ENCODE measurements around the gene TBC1D30. TPM values are rescaled to one million over a fixed set of nuclear protein-coding genes. Genes with fewer than 3 reads are reported as not detected.

TBC1D30 gene
- polyA plus RNA-seq, 3 donors, result 4.5 to 6.0 (median 4.9) TPM

- DNase-seq (ENCODE audit: low read depth in 3 of 3, low spot score in 2 of 3), result no peak
Measured at GRCh38 chr12:64903479-64904152, 79.2 kb downstream of the TBC1D30 start.

- no peak for DNase-seq (ENCODE audit: low read depth in 3 of 3, low spot score in 2 of 3)
Measured at GRCh38 chr12:64907097-64907496, 82.7 kb downstream of the TBC1D30 start.

DNA sequence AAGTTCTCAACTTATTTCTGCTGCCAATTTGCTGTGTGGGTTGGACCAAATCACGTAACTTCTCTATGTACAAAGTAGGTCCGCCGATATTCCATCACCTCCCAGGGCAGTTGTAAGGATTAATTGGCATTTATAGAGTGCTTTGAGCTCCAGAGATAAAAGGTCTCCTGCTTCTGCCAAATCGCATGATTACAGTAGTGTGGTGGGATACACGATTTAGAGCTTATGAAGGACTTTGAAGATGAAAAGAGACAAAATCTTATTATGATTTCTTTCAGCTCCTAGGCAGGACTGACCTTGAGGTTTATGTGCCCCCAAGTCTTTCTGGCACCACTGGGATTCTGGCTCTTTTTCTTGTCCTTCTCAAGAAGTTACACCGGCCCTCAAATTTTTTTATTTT lies 84.7 kb downstream of the TBC1D30 start:
- no peak for DNase-seq (ENCODE audit: low read depth in 3 of 3, low spot score in 2 of 3)

- no peak for DNase-seq (ENCODE audit: low read depth in 3 of 3, low spot score in 2 of 3)
Measured at GRCh38 chr12:64911081-64911480, 86.6 kb downstream of the TBC1D30 start.

DNA sequence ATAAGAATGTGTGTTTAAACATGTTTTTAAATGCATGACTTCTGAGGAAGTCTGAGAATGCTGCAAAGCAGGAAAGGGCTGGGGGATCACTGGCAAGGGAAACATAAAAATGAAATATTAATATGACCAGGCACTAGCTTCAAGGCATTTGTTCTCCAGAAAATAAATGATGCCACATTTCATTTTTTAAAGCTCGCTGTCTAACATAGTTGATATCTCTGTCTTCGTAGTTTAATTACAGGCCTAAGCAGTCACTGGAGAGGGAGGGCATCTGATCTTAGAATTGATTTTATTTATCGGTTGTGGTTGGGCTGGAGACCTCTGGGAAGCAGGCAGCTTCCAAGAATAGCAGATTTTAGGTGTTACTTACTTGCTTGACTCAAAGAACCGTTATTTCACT lies 87.5 kb downstream of the TBC1D30 start:
- no peak for DNase-seq (ENCODE audit: low read depth in 3 of 3, low spot score in 2 of 3)

GRCh38 chr12:64912516-64913255 lies 88.2 kb downstream of the TBC1D30 start:
- no peak for DNase-seq (ENCODE audit: low read depth in 3 of 3, low spot score in 2 of 3)

- DNase-seq (ENCODE audit: low read depth in 3 of 3, low spot score in 2 of 3), result no peak
Measured at GRCh38 chr12:64915242-64915641, 90.8 kb downstream of the TBC1D30 start.

- DNase-seq (ENCODE audit: low read depth in 3 of 3, low spot score in 2 of 3), result peak; percentile 9 to 50 (median 27)
Measured at GRCh38 chr12:64916411-64917261, 92.2 kb downstream of the TBC1D30 start.

GRCh38 chr12:64918344-64918743 lies 93.9 kb downstream of the TBC1D30 start:
- DNase-seq (ENCODE audit: low read depth in 3 of 3, low spot score in 2 of 3), result no peak

DNA sequence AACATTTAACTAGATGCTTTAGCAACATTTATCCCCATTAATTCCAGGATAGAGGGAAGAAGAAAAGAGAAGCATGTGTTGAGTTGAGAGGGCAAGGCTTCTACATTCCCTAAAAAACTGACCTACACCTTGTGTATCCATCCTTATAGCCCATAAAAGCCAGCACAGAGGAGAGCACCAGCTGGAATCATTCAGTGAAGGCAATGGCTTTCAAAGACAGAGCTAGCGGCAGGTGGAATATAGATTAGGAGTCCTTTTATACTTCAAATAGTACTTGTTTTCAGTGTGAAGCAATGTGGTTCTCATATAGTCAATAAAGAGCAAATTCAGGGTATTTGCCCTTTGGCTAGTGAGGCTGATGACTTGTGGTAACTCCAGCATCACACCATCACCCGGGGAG lies 94.4 kb downstream of the TBC1D30 start:
- DNase-seq (ENCODE audit: low read depth in 3 of 3, low spot score in 2 of 3), result no peak

DNA sequence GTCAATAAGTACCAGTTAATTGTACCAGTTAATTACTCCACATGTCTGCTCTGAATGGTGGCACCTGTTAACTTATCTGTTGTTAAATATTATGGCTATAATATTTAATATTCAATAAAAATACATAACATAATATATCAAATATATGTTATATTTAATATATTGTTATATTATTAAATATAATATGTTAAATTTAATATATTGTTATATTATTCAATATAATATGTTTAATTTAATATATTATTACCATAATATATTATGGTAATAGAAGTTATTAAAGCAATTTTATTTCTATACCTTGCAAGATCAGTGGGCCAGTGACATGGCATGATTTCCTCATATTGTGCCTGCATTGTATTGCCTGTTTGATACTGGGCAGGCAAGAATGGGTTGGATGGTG lies 98.4 kb downstream of the TBC1D30 start:
- no peak for DNase-seq (ENCODE audit: low read depth in 3 of 3, low spot score in 2 of 3)

DNA sequence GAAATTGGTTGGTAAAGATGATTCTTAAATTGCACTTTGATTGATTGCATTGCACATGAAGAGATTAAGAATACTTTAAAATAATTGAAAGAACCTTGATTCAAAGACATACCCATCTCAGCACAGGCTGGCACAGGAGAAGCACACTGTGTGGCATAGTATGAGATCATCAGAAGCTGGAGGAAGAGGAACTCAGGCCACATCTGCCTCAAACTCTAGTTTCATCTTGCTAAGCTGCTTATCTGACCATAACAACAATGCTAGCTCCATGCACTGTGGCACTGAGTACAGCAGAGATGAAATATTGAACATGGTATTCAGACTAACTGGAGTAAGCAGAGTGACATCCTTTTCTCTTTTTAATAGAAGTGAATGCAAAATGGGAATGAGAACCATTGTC lies 99.1 kb downstream of the TBC1D30 start:
- no peak for DNase-seq (ENCODE audit: low read depth in 3 of 3, low spot score in 2 of 3)

Other genes starting within 250 kb of the TBC1D30 start
- gene RASSF3, start 214.2 kb upstream of the TBC1D30 start, polyA plus RNA-seq (ENCODE audit: insufficient read length in 3 of 3), result 10 to 100 TPM; 20.4 to 22.7 (median 21.7) TPM
- gene GNS, start 65.2 kb upstream of the TBC1D30 start, polyA plus RNA-seq (ENCODE audit: insufficient read length in 3 of 3), result 100 to 1,000 TPM; 159 to 183 (median 180) TPM